Measurements from ENCODE around the gene METTL17. TPM values are rescaled to one million over a fixed set of nuclear protein-coding genes. Genes with fewer than 3 reads are reported as not detected.

The METTL17 gene
- total RNA-seq, 1 experiment from 2014 or later, result 98.1 TPM

DNA sequence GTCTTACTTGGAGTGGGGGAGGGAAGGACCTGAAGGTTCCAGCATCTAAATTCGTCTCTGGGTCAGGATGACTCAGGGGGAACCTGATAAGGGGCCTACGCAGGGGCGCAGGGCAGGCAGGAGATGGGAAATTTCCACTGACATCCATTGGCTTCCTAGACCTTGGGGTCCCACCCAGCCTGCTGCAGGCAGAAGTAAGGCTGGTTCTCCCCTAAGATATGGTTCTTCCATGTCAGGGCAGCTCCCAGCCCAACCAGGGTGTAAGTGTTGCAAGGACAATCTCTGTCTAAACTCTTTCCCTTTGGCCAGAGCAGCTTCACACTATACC lies 37.2 kb downstream of the METTL17 start:
- peaks cover 39% of the 10 kb centered on the region for H3K27me3 Mint-ChIP-seq (ENCODE audit: low read depth)
- CTCF ChIA-PET, result interaction anchor here (0.6 to 12.2 kb wide), 9 partner anchors 12 to 335 kb away, joined by 3 to 104 read pairs (median 6); no protein-coding TSS in a partner anchor
- TF ChIP-seq KAT7 (CRISPR knock-in tag; IDR thresholded peaks at IDR 0.05; ENCODE audit: borderline replicate concordance) (no peak), JUN (CRISPR knock-in tag; IDR thresholded peaks at IDR 0.05) (no peak), NFE2L1 (CRISPR knock-in tag; IDR thresholded peaks at IDR 0.05) (no peak), NFYB (CRISPR knock-in tag; conservative IDR thresholded peaks at IDR 0.05; ENCODE audit: low read depth) (no peak), FOXP1 (CRISPR knock-in tag; IDR thresholded peaks at IDR 0.05; ENCODE audit: borderline replicate concordance) (no peak), ZNF263 (CRISPR knock-in tag; IDR thresholded peaks at IDR 0.05; ENCODE audit: low read depth) (no peak), HMGXB4 (CRISPR knock-in tag; IDR thresholded peaks at IDR 0.05) (no peak), ZNF138 (CRISPR knock-in tag; conservative IDR thresholded peaks at IDR 0.05) (no peak), SP1 (CRISPR knock-in tag; conservative IDR thresholded peaks at IDR 0.05) (no peak), CBFB (CRISPR knock-in tag; IDR thresholded peaks at IDR 0.05; ENCODE audit: low read depth) (no peak), FOXJ3 (CRISPR knock-in tag; IDR thresholded peaks at IDR 0.05; ENCODE audit: borderline replicate concordance) (no peak), PREB (CRISPR knock-in tag; IDR thresholded peaks at IDR 0.05; ENCODE audit: borderline replicate concordance) (no peak), ZNF423 (CRISPR knock-in tag; IDR thresholded peaks at IDR 0.05) (no peak), OVOL2 (CRISPR knock-in tag; IDR thresholded peaks at IDR 0.05; ENCODE audit: borderline replicate concordance) (no peak), ELF4 (CRISPR knock-in tag; IDR thresholded peaks at IDR 0.05; ENCODE audit: low read depth) (no peak)
- TF ChIP-seq, protein P1, sequence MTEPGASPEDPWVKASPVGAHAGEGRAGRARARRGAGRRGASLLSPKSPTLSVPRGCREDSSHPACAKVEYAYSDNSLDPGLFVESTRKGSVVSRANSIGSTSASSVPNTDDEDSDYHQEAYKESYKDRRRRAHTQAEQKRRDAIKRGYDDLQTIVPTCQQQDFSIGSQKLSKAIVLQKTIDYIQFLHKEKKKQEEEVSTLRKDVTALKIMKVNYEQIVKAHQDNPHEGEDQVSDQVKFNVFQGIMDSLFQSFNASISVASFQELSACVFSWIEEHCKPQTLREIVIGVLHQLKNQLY (CRISPR knock-in tag; IDR thresholded peaks at IDR 0.05), result no peak
- TF ChIP-seq, protein P2, sequence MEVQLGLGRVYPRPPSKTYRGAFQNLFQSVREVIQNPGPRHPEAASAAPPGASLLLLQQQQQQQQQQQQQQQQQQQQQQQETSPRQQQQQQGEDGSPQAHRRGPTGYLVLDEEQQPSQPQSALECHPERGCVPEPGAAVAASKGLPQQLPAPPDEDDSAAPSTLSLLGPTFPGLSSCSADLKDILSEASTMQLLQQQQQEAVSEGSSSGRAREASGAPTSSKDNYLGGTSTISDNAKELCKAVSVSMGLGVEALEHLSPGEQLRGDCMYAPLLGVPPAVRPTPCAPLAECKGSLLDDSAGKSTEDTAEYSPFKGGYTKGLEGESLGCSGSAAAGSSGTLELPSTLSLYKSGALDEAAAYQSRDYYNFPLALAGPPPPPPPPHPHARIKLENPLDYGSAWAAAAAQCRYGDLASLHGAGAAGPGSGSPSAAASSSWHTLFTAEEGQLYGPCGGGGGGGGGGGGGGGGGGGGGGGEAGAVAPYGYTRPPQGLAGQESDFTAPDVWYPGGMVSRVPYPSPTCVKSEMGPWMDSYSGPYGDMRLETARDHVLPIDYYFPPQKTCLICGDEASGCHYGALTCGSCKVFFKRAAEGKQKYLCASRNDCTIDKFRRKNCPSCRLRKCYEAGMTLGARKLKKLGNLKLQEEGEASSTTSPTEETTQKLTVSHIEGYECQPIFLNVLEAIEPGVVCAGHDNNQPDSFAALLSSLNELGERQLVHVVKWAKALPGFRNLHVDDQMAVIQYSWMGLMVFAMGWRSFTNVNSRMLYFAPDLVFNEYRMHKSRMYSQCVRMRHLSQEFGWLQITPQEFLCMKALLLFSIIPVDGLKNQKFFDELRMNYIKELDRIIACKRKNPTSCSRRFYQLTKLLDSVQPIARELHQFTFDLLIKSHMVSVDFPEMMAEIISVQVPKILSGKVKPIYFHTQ (CRISPR knock-in tag; IDR thresholded peaks at IDR 0.05), result no peak
- POLR2A ChIA-PET, result interaction anchor here (1.1 to 1.7 kb wide), 3 partner anchors 12 to 44 kb away, joined by 3 to 12 read pairs (median 12); partner anchors contain the start of gene ARHGEF40
- H3K27ac Mint-ChIP-seq, result peak overlapping the region; percentile 39; the same call in 1 of the 2 replicates
- ATAC-seq (no peak), DNase-seq (ENCODE audit: low spot score) (no peak)
- peaks cover 39% of the 10 kb centered on the region for H3K4me1 Mint-ChIP-seq
- no peaks in the 10 kb centered on the region; the same call in 1 of the 2 replicates for H3K36me3 Mint-ChIP-seq
- H3K9me3 Mint-ChIP-seq, result no peaks in the 10 kb centered on the region
- peak overlapping the region; percentile 53 for H3K4me3 Mint-ChIP-seq

DNA sequence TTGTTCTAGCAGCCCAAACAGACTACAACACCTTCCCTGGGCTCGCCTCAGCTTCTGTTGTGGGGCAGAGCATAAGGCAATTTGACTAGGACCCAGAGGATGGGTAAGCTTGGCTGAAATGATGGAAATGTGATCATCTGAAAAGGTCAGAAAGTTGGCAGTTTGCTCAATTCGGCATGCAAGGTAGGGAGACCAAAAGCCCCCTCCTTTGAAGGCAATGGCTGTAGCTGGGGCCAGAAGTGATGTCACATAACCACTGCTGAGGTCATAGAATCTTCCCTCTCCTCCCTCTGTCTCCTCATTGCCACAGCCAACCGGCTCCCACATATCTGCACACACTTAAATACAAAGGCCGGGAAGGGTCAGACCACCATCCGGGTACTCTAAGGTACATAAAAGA lies 40.1 kb downstream of the METTL17 start, which contains the start of gene TPPP2:
Gene TPPP2 (plus strand): TSS at position 301 of the 400 bp plus-strand sequence. CDS start 365 bp downstream, outside the sequence.
- H3K27ac Mint-ChIP-seq, result no peak within 1 kb of the TSS
- peaks cover 13% of the 10 kb centered on the region for H3K27me3 Mint-ChIP-seq (ENCODE audit: low read depth)
- H3K9me3 Mint-ChIP-seq, result no peaks in the 10 kb centered on the region
- no peak for DNase-seq (ENCODE audit: low spot score)
- no peaks in the 10 kb centered on the region for H3K36me3 Mint-ChIP-seq
- CTCF ChIA-PET, result interaction anchor here (0.6 to 12.2 kb wide), 3 partner anchors 10 to 33 kb away, joined by 3 to 104 read pairs (median 7); no protein-coding TSS in a partner anchor
- no peak within 1 kb of the TSS for H3K4me3 Mint-ChIP-seq
- POLR2A ChIA-PET, result no interaction called here
- ATAC-seq, result no peak
- peaks cover 17% of the 10 kb centered on the region for H3K4me1 Mint-ChIP-seq
- TF ChIP-seq ZMAT4 (CRISPR knock-in tag; IDR thresholded peaks at IDR 0.05), result no peak
- TF ChIP-seq GABPB1 (CRISPR knock-in tag; IDR thresholded peaks at IDR 0.05), result no peak
- no peak for TF ChIP-seq PRDM15 (CRISPR knock-in tag; IDR thresholded peaks at IDR 0.05)
- TF ChIP-seq ZNF232 (CRISPR knock-in tag; IDR thresholded peaks at IDR 0.05), result no peak
- no peak for TF ChIP-seq NR3C1 (CRISPR knock-in tag; conservative IDR thresholded peaks at IDR 0.05; ENCODE audit: low read depth)
- no peak for TF ChIP-seq ERG (CRISPR knock-in tag; IDR thresholded peaks at IDR 0.05)
- no peak for TF ChIP-seq MAX (CRISPR knock-in tag; IDR thresholded peaks at IDR 0.05)
- TF ChIP-seq OVOL2 (CRISPR knock-in tag; IDR thresholded peaks at IDR 0.05; ENCODE audit: borderline replicate concordance), result no peak

Data from WTC11 (cell line).